Neural progenitor cell (in vitro differentiated cells): ENCODE results near the gene GTF3C2.

Experiments
- CTCF ChIP-seq: fragments of 200-600 bp; sonication (generic); IDR thresholded peaks from 2 replicates; pipeline ENCODE4 v1.5.1; 2017; ENCODE audit warnings: antibody characterized with exemption, mild to moderate bottlenecking
- EZH2 ChIP-seq: fragments of 200-600 bp; sonication (generic); IDR thresholded peaks from 2 replicates; pipeline ENCODE4 v1.6.1; 2017; ENCODE audit warnings: antibody characterized with exemption, mild to moderate bottlenecking, moderate library complexity
- EZH2phosphoT487 ChIP-seq: fragments of 200-600 bp; sonication (generic); IDR thresholded peaks from 2 replicates; pipeline ENCODE4 v1.6.1; 2017; ENCODE audit warnings: antibody characterized with exemption

- TF ChIP-seq CTCF: no peak
- no peak for TF ChIP-seq EZH2
- TF ChIP-seq EZH2phosphoT487: no peak
Observed at GRCh38 chr2:27363933-27364332, 7.4 kb upstream of the GTF3C2 start.
